Measurements from ENCODE around the gene XRRA1. TPM values are rescaled to one million over a fixed set of nuclear protein-coding genes. Genes with fewer than 3 reads are reported as not detected.

XRRA1 gene
- total RNA-seq, 1 experiment from 2014 or later = 34.1 TPM

GRCh38 chr11:74840486-74840885, 108.4 kb downstream of the XRRA1 start:
- in situ Hi-C loops (cut with HindIII; ENCODE audit: low pct_unique_long_range_greater_than_20kb, low sequenced_read_pairs) = no loop called here
- Histone ChIP-seq H3K9me3 (ENCODE audit: control insufficient read depth, insufficient read depth, low read depth, low read length) (no peaks in the 10 kb centered on the region), H3K27ac (ENCODE audit: low read length) (no peak overlapping the region), H3K36me3 (ENCODE audit: control insufficient read depth, insufficient read depth, low read length) (peaks cover 27% of the 10 kb centered on the region), H3K4me1 (ENCODE audit: control insufficient read depth, insufficient read depth, low read length) (no peaks in the 10 kb centered on the region), H3K27me3 (ENCODE audit: control insufficient read depth, insufficient read depth, low read length) (no peaks in the 10 kb centered on the region), H3K4me3 (ENCODE audit: low read depth in 2 of 2, low read length in 2 of 2) (no peak overlapping the region)
- TF ChIP-seq REST (IDR thresholded peaks at IDR 0.05; ENCODE audit: insufficient read depth in 1 of 2, low read depth in 2 of 2, low read length in 1 of 2) = no peak
- TF ChIP-seq SIN3A (IDR thresholded peaks at IDR 0.05; ENCODE audit: borderline replicate concordance, insufficient read depth, low read depth, low read length) = no peak
- TF ChIP-seq POLR2AphosphoS5 (IDR thresholded peaks at IDR 0.05; ENCODE audit: low read depth, low read length) = no peak
- TF ChIP-seq TCF7L2 (IDR thresholded peaks at IDR 0.05; ENCODE audit: low read depth, low read length) = no peak
- TF ChIP-seq CTCF (IDR thresholded peaks at IDR 0.05) = no peak
- ATAC-seq (no peak), DNase-seq (ENCODE audit: low read depth, low spot score) (no peak)
- ChIA-PET POLR2A (no interaction called here), CTCF (no interaction called here)
- intact Hi-C loops (cut with micrococcal nuclease; ENCODE audit: unreplicated experiment) = no loop called here
- no TSS peak for BruUV-seq (replicated peaks)

- no peak overlapping the region for H3K27ac ChIP-seq (ENCODE audit: low read length)
- H3K9me3 ChIP-seq (ENCODE audit: control insufficient read depth, insufficient read depth, low read depth, low read length) = no peaks in the 10 kb centered on the region
- ATAC-seq = no peak
- no peaks in the 10 kb centered on the region for H3K4me1 ChIP-seq (ENCODE audit: control insufficient read depth, insufficient read depth, low read length)
- TF ChIP-seq TCF7L2 (IDR thresholded peaks at IDR 0.05; ENCODE audit: low read depth, low read length) (no peak), POLR2AphosphoS5 (IDR thresholded peaks at IDR 0.05; ENCODE audit: low read depth, low read length) (no peak), REST (IDR thresholded peaks at IDR 0.05; ENCODE audit: insufficient read depth in 1 of 2, low read depth in 2 of 2, low read length in 1 of 2) (no peak), CTCF (IDR thresholded peaks at IDR 0.05) (no peak), SIN3A (IDR thresholded peaks at IDR 0.05; ENCODE audit: borderline replicate concordance, insufficient read depth, low read depth, low read length) (no peak)
- ChIA-PET POLR2A (no interaction called here), CTCF (no interaction called here)
- no peak overlapping the region for H3K4me3 ChIP-seq (ENCODE audit: low read depth in 2 of 2, low read length in 2 of 2)
- no peak for DNase-seq (ENCODE audit: low read depth, low spot score)
- peaks cover 30% of the 10 kb centered on the region for H3K36me3 ChIP-seq (ENCODE audit: control insufficient read depth, insufficient read depth, low read length)
- in situ Hi-C loops (cut with HindIII; ENCODE audit: low pct_unique_long_range_greater_than_20kb, low sequenced_read_pairs) = no loop called here
- no peaks in the 10 kb centered on the region for H3K27me3 ChIP-seq (ENCODE audit: control insufficient read depth, insufficient read depth, low read length)
- no TSS peak for BruUV-seq (replicated peaks)
- intact Hi-C loops (cut with micrococcal nuclease; ENCODE audit: unreplicated experiment) = no loop called here
Observed at GRCh38 chr11:74839971-74840370, 108.9 kb downstream of the XRRA1 start.
